ENCODE results near the gene LCE1D.

DNA sequence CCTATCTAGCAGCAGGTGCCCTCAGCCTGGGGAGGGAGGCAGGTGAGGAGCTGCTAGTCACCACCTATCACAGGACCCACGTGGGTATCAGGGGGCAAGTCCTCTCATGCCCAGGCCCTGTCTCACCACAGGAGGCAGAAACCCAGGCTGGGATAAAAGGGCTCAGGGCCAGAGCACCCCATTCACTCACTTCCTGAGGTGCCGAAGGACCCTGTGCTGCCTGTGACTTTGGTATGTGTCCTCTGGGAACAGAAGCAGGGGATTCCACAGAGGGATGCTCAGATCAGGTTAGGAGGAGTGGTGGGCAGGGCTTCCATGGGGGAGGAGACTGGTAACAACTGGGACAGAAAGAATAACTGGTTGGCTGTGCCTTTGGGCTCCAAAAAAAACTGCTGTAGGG, 10.4 kb upstream of the LCE1D start, which contains the start of gene LCE1E:
- TF ChIP-seq, protein P1, sequence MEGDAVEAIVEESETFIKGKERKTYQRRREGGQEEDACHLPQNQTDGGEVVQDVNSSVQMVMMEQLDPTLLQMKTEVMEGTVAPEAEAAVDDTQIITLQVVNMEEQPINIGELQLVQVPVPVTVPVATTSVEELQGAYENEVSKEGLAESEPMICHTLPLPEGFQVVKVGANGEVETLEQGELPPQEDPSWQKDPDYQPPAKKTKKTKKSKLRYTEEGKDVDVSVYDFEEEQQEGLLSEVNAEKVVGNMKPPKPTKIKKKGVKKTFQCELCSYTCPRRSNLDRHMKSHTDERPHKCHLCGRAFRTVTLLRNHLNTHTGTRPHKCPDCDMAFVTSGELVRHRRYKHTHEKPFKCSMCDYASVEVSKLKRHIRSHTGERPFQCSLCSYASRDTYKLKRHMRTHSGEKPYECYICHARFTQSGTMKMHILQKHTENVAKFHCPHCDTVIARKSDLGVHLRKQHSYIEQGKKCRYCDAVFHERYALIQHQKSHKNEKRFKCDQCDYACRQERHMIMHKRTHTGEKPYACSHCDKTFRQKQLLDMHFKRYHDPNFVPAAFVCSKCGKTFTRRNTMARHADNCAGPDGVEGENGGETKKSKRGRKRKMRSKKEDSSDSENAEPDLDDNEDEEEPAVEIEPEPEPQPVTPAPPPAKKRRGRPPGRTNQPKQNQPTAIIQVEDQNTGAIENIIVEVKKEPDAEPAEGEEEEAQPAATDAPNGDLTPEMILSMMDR (IDR thresholded peaks at IDR 0.05), result no peak
- TF ChIP-seq POLR2AphosphoS5 (IDR thresholded peaks at IDR 0.05; ENCODE audit: low read depth, low read length) (no peak), SIN3A (IDR thresholded peaks at IDR 0.05; ENCODE audit: borderline replicate concordance, insufficient read depth, low read depth, low read length) (no peak)
- TF ChIP-seq, protein P2, sequence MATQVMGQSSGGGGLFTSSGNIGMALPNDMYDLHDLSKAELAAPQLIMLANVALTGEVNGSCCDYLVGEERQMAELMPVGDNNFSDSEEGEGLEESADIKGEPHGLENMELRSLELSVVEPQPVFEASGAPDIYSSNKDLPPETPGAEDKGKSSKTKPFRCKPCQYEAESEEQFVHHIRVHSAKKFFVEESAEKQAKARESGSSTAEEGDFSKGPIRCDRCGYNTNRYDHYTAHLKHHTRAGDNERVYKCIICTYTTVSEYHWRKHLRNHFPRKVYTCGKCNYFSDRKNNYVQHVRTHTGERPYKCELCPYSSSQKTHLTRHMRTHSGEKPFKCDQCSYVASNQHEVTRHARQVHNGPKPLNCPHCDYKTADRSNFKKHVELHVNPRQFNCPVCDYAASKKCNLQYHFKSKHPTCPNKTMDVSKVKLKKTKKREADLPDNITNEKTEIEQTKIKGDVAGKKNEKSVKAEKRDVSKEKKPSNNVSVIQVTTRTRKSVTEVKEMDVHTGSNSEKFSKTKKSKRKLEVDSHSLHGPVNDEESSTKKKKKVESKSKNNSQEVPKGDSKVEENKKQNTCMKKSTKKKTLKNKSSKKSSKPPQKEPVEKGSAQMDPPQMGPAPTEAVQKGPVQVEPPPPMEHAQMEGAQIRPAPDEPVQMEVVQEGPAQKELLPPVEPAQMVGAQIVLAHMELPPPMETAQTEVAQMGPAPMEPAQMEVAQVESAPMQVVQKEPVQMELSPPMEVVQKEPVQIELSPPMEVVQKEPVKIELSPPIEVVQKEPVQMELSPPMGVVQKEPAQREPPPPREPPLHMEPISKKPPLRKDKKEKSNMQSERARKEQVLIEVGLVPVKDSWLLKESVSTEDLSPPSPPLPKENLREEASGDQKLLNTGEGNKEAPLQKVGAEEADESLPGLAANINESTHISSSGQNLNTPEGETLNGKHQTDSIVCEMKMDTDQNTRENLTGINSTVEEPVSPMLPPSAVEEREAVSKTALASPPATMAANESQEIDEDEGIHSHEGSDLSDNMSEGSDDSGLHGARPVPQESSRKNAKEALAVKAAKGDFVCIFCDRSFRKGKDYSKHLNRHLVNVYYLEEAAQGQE (IDR thresholded peaks at IDR 0.05; ENCODE audit: insufficient read depth in 1 of 2, low read depth in 2 of 2, low read length in 1 of 2), result no peak
